RWPE2 (cell line): ENCODE measurements around the gene RAB1B.

Source experiments
- ATAC-seq: fragments of 200-7000 bp; cut with Tn5 transposase; 3 replicates; pipeline ENCODE4 v1.9.1; 2021; ENCODE audit warnings: low read depth
- DNase-seq: peaks from one replicate; pipeline ENCODE4 v3.0.0-alpha.2; 2020; ENCODE audit warnings: low spot score
- H3K27ac ChIP-seq: fragments of 450-650 bp; 2 replicates; pipeline ENCODE4 v1.5.1; 2017; ENCODE audit warnings: mild to moderate bottlenecking; ENCODE audit not compliant: poor library complexity, severe bottlenecking
- H3K27me3 ChIP-seq: fragments of 250-450 bp; sonication (Bioruptor Pico); 2 replicates; pipeline ENCODE4 v1.5.1; 2021; ENCODE audit warnings: mild to moderate bottlenecking, moderate library complexity; ENCODE audit not compliant: insufficient read depth, poor library complexity, severe bottlenecking
- H3K36me3 ChIP-seq: fragments of 250-450 bp; sonication (Bioruptor Pico); 2 replicates; pipeline ENCODE4 v1.5.1; 2020; ENCODE audit warnings: low read depth, mild to moderate bottlenecking, moderate library complexity
- H3K4me1 ChIP-seq: fragments of 250-450 bp; sonication (Bioruptor Pico); 2 replicates; pipeline ENCODE4 v1.5.1; 2021; ENCODE audit warnings: mild to moderate bottlenecking, moderate library complexity; ENCODE audit not compliant: insufficient read depth, poor library complexity, severe bottlenecking
- H3K4me3 ChIP-seq: fragments of 250-450 bp; sonication (Bioruptor Pico); 2 replicates; pipeline ENCODE4 v1.5.1; 2021; ENCODE audit warnings: mild to moderate bottlenecking, moderate library complexity; ENCODE audit not compliant: severe bottlenecking
- H3K9me3 ChIP-seq: fragments of 250-450 bp; sonication (Bioruptor Pico); 2 replicates; pipeline ENCODE4 v1.5.1; 2021; ENCODE audit warnings: mild to moderate bottlenecking, moderate library complexity; ENCODE audit not compliant: severe bottlenecking
- CTCF ChIP-seq: fragments of 450-650 bp; IDR thresholded peaks from one replicate; pipeline ENCODE4 v1.5.1; 2017; ENCODE audit warnings: mild to moderate bottlenecking, moderate library complexity; ENCODE audit not compliant: poor library complexity, severe bottlenecking

Gene RAB1B

GRCh38 chr11:66291303-66291705 lies 22.9 kb downstream of the RAB1B start:
- Histone ChIP-seq H3K4me1 (peaks cover 7% of the 10 kb centered on the region), H3K4me3 (peak overlapping the region; percentile 36), H3K27ac (no peak overlapping the region), H3K36me3 (no peaks in the 10 kb centered on the region; the same call in 1 of the 2 replicates), H3K9me3 (no peaks in the 10 kb centered on the region), H3K27me3 (peaks cover 35% of the 10 kb centered on the region)
- ATAC-seq (no peak), DNase-seq (no peak)
- TF ChIP-seq CTCF, result no peak

- H3K9me3 ChIP-seq, result no peaks in the 10 kb centered on the region
- H3K4me3 ChIP-seq, result peak within 1 kb of the TSS; percentile 36
- no peaks in the 10 kb centered on the region for H3K36me3 ChIP-seq
- H3K4me1 ChIP-seq, result peaks cover 7% of the 10 kb centered on the region
- no peak within 1 kb of the TSS for H3K27ac ChIP-seq
- DNase-seq (no peak), ATAC-seq (no peak)
- H3K27me3 ChIP-seq, result peaks cover 35% of the 10 kb centered on the region
- TF ChIP-seq CTCF, result no peak
Observed at GRCh38 chr11:66291706-66292542, 23.5 kb downstream of the RAB1B start, which contains the start of gene TMEM151A. TMEM151A (plus strand) TSS chr11:66291894; CDS start chr11:66292014, 120 bp downstream.

GRCh38 chr11:66292543-66293332 lies 24.3 kb downstream of the RAB1B start:
- DNase-seq, result no peak

DNA sequence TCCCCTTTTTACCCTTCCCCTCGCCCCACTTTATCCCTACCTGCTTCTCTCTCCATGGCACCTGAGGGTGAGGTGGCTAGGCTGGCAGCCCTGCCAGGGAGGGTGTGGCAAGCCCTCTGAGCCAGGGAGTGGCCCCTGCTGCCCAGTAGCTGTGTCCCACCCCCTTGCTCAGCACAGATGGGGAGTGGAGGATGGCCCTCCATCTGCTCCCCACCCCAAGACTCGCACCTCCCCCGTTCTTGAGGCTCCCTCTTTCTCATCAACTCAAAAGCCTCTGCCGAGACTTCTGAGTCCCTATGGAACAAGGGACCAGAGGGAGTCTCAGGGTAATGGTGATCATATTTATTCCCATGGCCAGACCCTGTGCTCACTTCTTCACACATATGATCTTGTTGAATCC lies 24.9 kb downstream of the RAB1B start:
- no peak for TF ChIP-seq CTCF
- ATAC-seq (no peak), DNase-seq (no peak)
- Histone ChIP-seq H3K27me3 (peaks cover 35% of the 10 kb centered on the region), H3K27ac (no peak overlapping the region), H3K4me1 (peaks cover 3% of the 10 kb centered on the region), H3K4me3 (no peak overlapping the region), H3K36me3 (no peaks in the 10 kb centered on the region), H3K9me3 (no peaks in the 10 kb centered on the region)

More at GRCh38 chr11:66292543-66293332, 24.3 kb downstream of the RAB1B start:
- no peak for TF ChIP-seq CTCF
- H3K9me3 ChIP-seq, result no peaks in the 10 kb centered on the region
- H3K4me3 ChIP-seq, result no peak overlapping the region
- no peak overlapping the region for H3K27ac ChIP-seq
- ATAC-seq, result no peak
- H3K27me3 ChIP-seq, result peaks cover 35% of the 10 kb centered on the region
- peaks cover 6% of the 10 kb centered on the region for H3K4me1 ChIP-seq
- H3K36me3 ChIP-seq, result no peaks in the 10 kb centered on the region
